ENCODE data around the gene MROH2A. TPM values are rescaled to one million over a fixed set of nuclear protein-coding genes. Genes with fewer than 3 reads are reported as not detected.

The MROH2A gene
- polyA plus RNA-seq, 3 donors: not detected

GRCh38 chr2:233791883-233792329 lies 13.8 kb downstream of the MROH2A start:
- DNase-seq: no peak
- H3K27ac ChIP-seq (ENCODE audit: low read depth in 1 of 2, low read length in 2 of 2): no peak overlapping the region
- H3K4me3 ChIP-seq (replicated peaks in 1 of 3; ENCODE audit: low read depth in 2 of 3, low read length in 3 of 3): no peak overlapping the region
- no peak overlapping the region for H2AFZ ChIP-seq (ENCODE audit: insufficient read depth, low read depth, low read length, poor library complexity, severe bottlenecking)
- H3K27me3 ChIP-seq (ENCODE audit: control insufficient read depth in 2 of 2, insufficient read depth in 2 of 2, low read length in 2 of 2): no peaks in the 10 kb centered on the region
- no peak overlapping the region for H3K4me2 ChIP-seq (replicated peaks; ENCODE audit: extremely low read depth, low read length, poor library complexity, severe bottlenecking)
- H3K36me3 Mint-ChIP-seq: no peaks in the 10 kb centered on the region
- intact Hi-C loops (cut with micrococcal nuclease): no loop called here
- H3K36me3 ChIP-seq (replicated peaks in 1 of 2; ENCODE audit: control insufficient read depth in 1 of 2, insufficient read depth in 2 of 2, low read length in 2 of 2): no peaks in the 10 kb centered on the region
- no peaks in the 10 kb centered on the region for H3K4me1 ChIP-seq (ENCODE audit: control insufficient read depth in 1 of 2, insufficient read depth in 2 of 2, low read length in 2 of 2)
- H3K9me3 ChIP-seq (replicated peaks in 1 of 2; ENCODE audit: control insufficient read depth in 1 of 2, insufficient read depth in 1 of 2, low read length in 2 of 2): no peaks in the 10 kb centered on the region
- no peak overlapping the region for H3K27ac Mint-ChIP-seq
- no peak overlapping the region for H3K9ac ChIP-seq (ENCODE audit: insufficient read depth, low read length, poor library complexity, severe bottlenecking)
- WGBS (ENCODE audit: insufficient coverage): 84% methylated on average over 9 of the region's 9 CpGs
- no peaks in the 10 kb centered on the region for H4K20me1 ChIP-seq (ENCODE audit: insufficient read depth, low read length)
- H3K79me2 ChIP-seq (ENCODE audit: insufficient read depth, low read length): no peaks in the 10 kb centered on the region
- no peak for TF ChIP-seq CTCF (IDR thresholded peaks at IDR 0.05)
- H3K27me3 Mint-ChIP-seq (ENCODE audit: low read depth in 3 of 3): peaks cover 0 to 7% (median 4%) of the 10 kb centered on the region in 3 donors
- H3K4me1 Mint-ChIP-seq: no peaks in the 10 kb centered on the region
- peaks cover 0 to 2% (median 0%) of the 10 kb centered on the region in 7 donors for H3K9me3 Mint-ChIP-seq
- H3K4me3 Mint-ChIP-seq: no peak overlapping the region

GRCh38 chr2:233792720-233793119 lies 14.6 kb downstream of the MROH2A start:
- Mint-ChIP-seq H3K4me3 (no peak overlapping the region), H3K36me3 (no peaks in the 10 kb centered on the region), H3K27me3 (ENCODE audit: low read depth in 3 of 3) (peaks cover 0 to 7% (median 4%) of the 10 kb centered on the region in 3 donors), H3K27ac (no peak overlapping the region), H3K9me3 (peaks cover 0 to 2% (median 0%) of the 10 kb centered on the region in 7 donors), H3K4me1 (no peaks in the 10 kb centered on the region)
- Histone ChIP-seq H3K4me2 (replicated peaks; ENCODE audit: extremely low read depth, low read length, poor library complexity, severe bottlenecking) (no peak overlapping the region), H3K9me3 (replicated peaks in 1 of 2; ENCODE audit: control insufficient read depth in 1 of 2, insufficient read depth in 1 of 2, low read length in 2 of 2) (no peaks in the 10 kb centered on the region), H3K27me3 (ENCODE audit: control insufficient read depth in 2 of 2, insufficient read depth in 2 of 2, low read length in 2 of 2) (no peaks in the 10 kb centered on the region), H3K36me3 (replicated peaks in 1 of 2; ENCODE audit: control insufficient read depth in 1 of 2, insufficient read depth in 2 of 2, low read length in 2 of 2) (no peaks in the 10 kb centered on the region), H3K4me1 (ENCODE audit: control insufficient read depth in 1 of 2, insufficient read depth in 2 of 2, low read length in 2 of 2) (no peaks in the 10 kb centered on the region), H3K4me3 (replicated peaks in 1 of 3; ENCODE audit: low read depth in 2 of 3, low read length in 3 of 3) (no peak overlapping the region), H2AFZ (ENCODE audit: insufficient read depth, low read depth, low read length, poor library complexity, severe bottlenecking) (no peak overlapping the region), H4K20me1 (ENCODE audit: insufficient read depth, low read length) (no peaks in the 10 kb centered on the region), H3K27ac (ENCODE audit: low read depth in 1 of 2, low read length in 2 of 2) (no peak overlapping the region), H3K9ac (ENCODE audit: insufficient read depth, low read length, poor library complexity, severe bottlenecking) (no peak overlapping the region), H3K79me2 (ENCODE audit: insufficient read depth, low read length) (no peaks in the 10 kb centered on the region)
- no peak for DNase-seq
- TF ChIP-seq CTCF (IDR thresholded peaks at IDR 0.05): no peak
- intact Hi-C loops (cut with micrococcal nuclease): no loop called here
- 95% methylated on average over 7 of the region's 7 CpGs for WGBS (ENCODE audit: insufficient coverage)
